SKM-1 treated with dmso at 0.1 percent for 144 hours (cell line): ENCODE data around the gene DUOX2.
"Not testable (repeated sequence)": the region's sequence is repeated elsewhere in the genome, so short reads cannot be mapped to it uniquely, and the experiment has no call there.

Experiments
- DNase-seq: peaks from one replicate; lab custom pipeline; 2025; ENCODE audit not compliant: unreplicated experiment; lab: John Stamatoyannopoulos, UW

Gene DUOX2

DNA sequence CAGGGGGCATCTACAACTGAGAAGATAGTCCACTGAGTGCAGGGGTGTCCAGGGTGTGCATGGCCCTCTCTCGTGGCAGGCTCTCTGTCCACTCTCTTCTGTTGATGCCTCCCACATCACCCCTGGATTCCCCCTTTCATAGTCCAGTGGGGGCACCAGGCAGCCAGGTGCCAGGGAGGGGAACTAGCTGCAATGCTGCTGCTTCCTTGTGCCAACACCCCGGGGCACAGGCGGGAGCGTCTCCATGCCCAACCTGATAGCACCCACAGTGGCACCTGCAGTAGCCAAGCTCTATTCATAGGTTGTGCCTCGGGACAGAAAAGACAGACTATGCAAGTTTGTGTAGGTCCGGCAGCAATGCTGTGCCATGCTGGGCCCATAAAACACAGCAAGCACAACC is 11.7 kb downstream of the DUOX2 start:
- no peak for DNase-seq

DNA sequence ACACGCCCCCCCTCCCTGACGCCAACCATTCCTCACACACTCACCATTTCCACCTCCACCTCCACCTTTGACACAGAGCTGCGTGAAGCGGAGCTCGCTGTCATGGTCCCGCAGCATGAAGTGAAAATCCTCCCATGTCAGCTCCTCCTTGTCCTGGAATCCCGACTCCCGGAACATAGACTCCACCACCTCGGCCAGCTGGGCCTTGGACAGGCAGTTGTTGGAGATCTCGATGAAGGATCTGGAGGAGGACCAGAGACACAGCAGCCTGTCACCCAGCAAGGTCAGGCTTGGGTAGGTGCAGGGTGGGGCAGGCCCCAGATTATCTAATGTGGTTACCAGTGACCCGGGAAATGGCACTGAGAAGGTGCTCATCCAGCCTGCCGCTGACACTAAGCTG is 12.2 kb downstream of the DUOX2 start:
- DNase-seq, result no peak

DNA sequence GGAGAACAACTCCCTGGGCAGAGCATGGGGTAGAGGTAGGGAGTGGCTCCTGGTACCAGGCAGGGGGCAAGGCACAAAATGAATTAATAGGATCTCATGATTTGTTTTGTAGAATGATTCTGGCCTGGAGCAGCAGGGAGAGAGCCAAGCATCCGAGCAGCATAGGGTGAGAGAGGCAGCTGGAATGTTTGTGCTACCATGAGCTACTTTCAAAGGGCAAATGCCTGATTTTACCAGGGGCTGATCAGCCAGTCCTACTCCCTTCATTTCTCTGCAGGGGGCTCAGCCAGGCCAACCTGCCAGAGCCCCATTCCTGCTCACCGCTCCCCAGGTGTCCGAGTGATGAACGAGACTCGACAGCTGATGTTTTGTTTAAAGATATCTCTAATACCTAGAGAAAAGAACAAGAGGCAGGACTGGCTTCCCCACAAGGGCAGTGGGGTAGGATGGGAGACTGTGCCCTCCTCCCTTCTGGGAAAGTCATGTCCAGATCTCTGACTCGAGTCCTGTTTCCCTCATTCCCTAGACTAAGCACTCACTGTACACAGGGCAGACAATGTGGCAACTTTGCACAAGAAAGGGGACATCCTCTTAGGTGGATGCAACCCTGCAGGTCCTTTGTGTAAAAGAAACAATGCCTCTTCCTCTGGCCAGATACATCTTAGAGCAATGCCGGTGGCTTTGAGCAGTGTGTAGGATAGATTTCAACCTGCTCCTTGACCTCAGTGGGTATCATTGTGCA is 12.9 kb downstream of the DUOX2 start:
- no peak for DNase-seq

DNA sequence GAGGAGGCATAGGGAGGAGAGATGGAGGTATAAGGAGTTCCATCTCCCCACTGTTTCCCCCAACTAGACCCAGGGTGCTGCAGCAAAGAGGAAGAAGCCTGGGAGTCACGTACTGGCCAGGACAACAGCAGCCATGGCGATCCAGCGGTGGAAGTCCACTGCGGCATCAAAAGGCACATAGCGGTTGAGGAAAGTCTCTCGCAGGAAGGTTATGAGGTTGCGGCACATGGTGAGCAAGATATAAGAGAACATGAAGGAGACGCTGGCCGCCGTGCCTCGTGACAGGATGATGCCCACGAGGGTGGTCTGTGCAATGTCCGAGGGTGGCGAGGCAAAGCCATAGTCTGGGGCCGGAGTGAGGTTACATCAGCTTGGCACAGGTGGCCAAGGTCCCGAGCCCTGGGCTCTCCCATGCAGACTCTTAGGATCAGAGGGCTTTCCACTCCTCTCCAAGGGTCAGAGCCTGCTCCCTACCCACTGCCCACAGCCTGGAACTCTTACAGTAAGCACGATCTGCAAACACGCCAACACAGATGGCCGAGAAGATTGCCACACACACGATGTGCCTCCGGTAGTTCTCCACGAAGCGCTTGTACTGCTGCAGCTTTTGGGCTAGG is 14.3 kb downstream of the DUOX2 start:
- no peak for DNase-seq

- DNase-seq, result no peak
Measured at GRCh38 chr15:45097466-45097865, 16.5 kb downstream of the DUOX2 start.

DNA sequence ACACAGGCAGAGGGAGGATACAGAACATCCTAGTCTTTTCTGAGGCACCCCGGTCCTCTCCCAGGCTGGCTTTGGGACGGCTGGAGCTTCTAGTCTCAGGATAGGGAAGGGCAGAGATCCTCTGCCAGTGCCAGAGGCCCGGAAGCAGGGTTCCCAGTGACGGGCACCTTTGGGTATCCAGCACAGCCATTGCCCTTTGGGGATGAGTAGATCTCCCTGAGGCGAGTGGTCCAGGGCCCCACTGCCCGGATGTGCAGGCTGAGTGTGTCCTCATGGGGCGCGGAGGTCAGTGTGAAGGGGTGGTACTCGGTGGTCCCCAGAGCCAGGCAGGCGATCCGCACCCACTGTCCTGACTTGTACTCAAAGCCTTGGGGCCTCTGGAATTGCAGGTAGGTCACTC is 18.3 kb downstream of the DUOX2 start:
- no peak for DNase-seq

- no peak for DNase-seq
Measured at GRCh38 chr15:45094358-45094730, 19.6 kb downstream of the DUOX2 start.

GRCh38 chr15:45093622-45094357 is 20.2 kb downstream of the DUOX2 start:
- no peak for DNase-seq

GRCh38 chr15:45093013-45093412 is 21.0 kb downstream of the DUOX2 start:
- no peak for DNase-seq

- no peak for DNase-seq
Measured at GRCh38 chr15:45091576-45091975, 22.4 kb downstream of the DUOX2 start.

GRCh38 chr15:45091161-45091560 is 22.8 kb downstream of the DUOX2 start:
- DNase-seq, result no peak

GRCh38 chr15:45089712-45090373 is 24.1 kb downstream of the DUOX2 start:
- no peak for DNase-seq

GRCh38 chr15:45088801-45089711 is 24.9 kb downstream of the DUOX2 start:
- DNase-seq, result no peak

- DNase-seq, result peak; percentile 17
Measured at GRCh38 chr15:45087513-45087912, 26.5 kb downstream of the DUOX2 start.

- no peak for DNase-seq
Measured at GRCh38 chr15:45084163-45084562, 29.8 kb downstream of the DUOX2 start.

GRCh38 chr15:45083223-45083622 is 30.7 kb downstream of the DUOX2 start:
- no peak for DNase-seq

DNA sequence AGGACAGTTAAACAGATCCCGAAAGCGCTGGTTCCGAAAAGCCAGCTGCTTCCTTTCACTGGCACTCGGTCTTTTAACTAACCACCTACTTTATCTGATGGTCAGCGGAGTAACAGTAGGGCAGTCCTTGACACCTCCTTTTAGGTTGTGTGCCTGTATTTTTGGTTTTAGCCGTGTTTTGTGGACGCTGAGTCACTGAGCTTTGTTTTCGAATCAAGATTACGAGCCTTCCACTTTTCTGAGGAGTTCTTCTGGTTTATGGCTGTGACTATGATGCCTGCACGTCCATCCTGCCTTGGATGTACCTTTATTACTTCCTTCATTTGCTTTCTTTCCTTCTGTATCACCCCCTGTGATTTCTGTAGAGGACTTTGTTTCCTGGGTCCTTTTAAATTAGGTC is 31.6 kb downstream of the DUOX2 start:
- DNase-seq, result not testable (repeated sequence)

GRCh38 chr15:45080593-45080992 is 33.4 kb downstream of the DUOX2 start:
- DNase-seq, result not testable (repeated sequence)

DNA sequence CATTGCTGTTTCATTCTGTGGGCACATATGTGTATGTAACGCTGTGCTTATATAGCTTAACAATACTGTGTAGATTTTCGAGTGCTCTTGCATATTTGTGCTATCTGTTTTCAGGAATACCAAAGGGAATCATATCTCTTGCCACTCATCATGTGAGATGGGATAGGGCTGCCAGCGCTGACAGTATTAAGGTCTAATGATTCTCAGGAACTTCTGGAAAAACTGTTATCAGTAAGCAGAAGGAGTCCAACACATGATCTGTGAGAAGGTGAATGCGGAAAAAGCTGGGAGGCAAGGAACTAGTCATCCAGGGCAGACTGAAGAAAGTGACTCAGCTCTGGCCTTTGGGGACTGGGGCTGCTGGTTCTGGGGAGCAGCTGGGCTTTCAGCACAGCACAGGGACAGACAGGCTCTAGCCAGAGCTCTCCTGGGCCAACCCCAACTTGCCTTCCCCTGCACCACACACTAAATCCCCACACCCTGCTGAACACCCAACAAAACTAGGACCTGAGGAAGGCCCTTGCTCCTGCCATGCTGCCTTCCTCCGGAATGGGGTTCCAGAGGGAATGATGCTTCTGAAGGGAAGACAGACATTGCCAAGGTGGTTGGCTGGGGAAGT is 34.2 kb downstream of the DUOX2 start:
- not testable (repeated sequence) for DNase-seq

GRCh38 chr15:45079201-45079600 is 34.8 kb downstream of the DUOX2 start:
- DNase-seq, result not testable (repeated sequence)
